OCI-LY7 (cell line): ENCODE data around the gene NRCAM.

Experiments
- CTCF ChIP-seq: fragments of 200-600 bp; sonication (generic); conservative IDR thresholded peaks from 2 replicates; pipeline ENCODE4 v1.5.1; 2014; ENCODE audit warnings: mild to moderate bottlenecking, antibody characterized with exemption, low read length, moderate library complexity, mixed read lengths
- EZH2phosphoT487 ChIP-seq: fragments of 200-600 bp; sonication (generic); IDR thresholded peaks from 2 replicates; pipeline ENCODE4 v1.6.1; 2018; ENCODE audit warnings: low read depth, borderline replicate concordance, mild to moderate bottlenecking, mixed run types, antibody characterized with exemption, low read length, moderate library complexity, mixed read lengths

- TF ChIP-seq CTCF, result no peak
- no peak for TF ChIP-seq EZH2phosphoT487
These were observed 128.9 kb downstream of the NRCAM start for GRCh38 chr7:108327353-108327752.
